Subcutaneous abdominal adipose tissue (tissue), 5 donors: Measurements from ENCODE around the gene VTI1A.
A peak's percentile ranks its signal among the peaks of the same experiment; 100 is the strongest.

Experiments used
- H3K27ac ChIP-seq: one replicate; pipeline ENCODE4 v1.7.0; 2013; ENCODE audit warnings: low read depth, mild to moderate bottlenecking, inconsistent platforms, low read length, moderate library complexity
- H3K27me3 ChIP-seq, 5 donors: one replicate each; pipeline ENCODE4 v1.7.0; 2013; ENCODE audit warnings: low read length in 5 of 5, inconsistent platforms in 1 of 5; ENCODE audit not compliant: control insufficient read depth in 5 of 5, insufficient read depth in 4 of 5
- H3K36me3 ChIP-seq, 5 donors: one replicate each; pipeline ENCODE4 v1.7.0; 2013; ENCODE audit warnings: low read length in 5 of 5; ENCODE audit not compliant: control insufficient read depth in 5 of 5, insufficient read depth in 5 of 5
- H3K4me1 ChIP-seq, 5 donors: one replicate each; pipeline ENCODE4 v1.7.0; 2013; ENCODE audit warnings: low read length in 5 of 5, mild to moderate bottlenecking in 3 of 5, moderate library complexity in 1 of 5; ENCODE audit not compliant: control insufficient read depth in 5 of 5, insufficient read depth in 5 of 5
- H3K4me3 ChIP-seq, 5 donors: one replicate each; pipeline ENCODE4 v1.7.0; 2013; ENCODE audit warnings: low read length in 5 of 5, low read depth in 1 of 5
- H3K9ac ChIP-seq, 5 donors: one replicate each; pipeline ENCODE4 v1.7.0; 2013; ENCODE audit warnings: low read length in 5 of 5, mild to moderate bottlenecking in 4 of 5, moderate library complexity in 3 of 5
- H3K9me3 ChIP-seq, 5 donors: one replicate each; pipeline ENCODE4 v1.7.0; 2013; ENCODE audit warnings: low read length in 5 of 5; ENCODE audit not compliant: control insufficient read depth in 5 of 5
- donor health status: healthy.
- donor health status: healthy.
- donor health status: healthy.
- donor health status: healthy.
- donor health status: healthy.

Gene VTI1A

DNA sequence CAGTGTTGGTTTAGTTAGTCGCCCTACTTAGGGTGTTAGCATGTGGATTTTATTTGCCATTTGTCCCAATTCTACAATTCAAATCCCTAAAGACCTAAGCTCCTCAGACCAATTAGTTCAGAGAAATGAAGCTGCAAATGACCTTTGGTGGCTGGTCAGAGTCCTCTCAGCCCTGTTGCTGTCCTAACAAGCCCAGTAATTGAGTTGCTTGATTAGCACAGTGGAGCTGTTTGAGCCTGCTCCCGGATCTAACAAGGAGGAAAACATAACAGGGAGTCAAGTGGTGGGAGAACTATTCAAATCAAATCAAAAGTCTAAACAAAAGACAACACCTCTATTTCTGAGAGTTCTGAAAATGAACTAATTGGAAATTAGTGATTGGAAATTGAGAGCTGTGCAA, 22.4 kb upstream of the VTI1A start:
- Histone ChIP-seq H3K9me3 (no peaks in the 10 kb centered on the region), H3K9ac (no peak overlapping the region), H3K36me3 (peaks cover 22 to 68% (median 53%) of the 10 kb centered on the region in 5 donors), H3K4me1 (no peaks in the 10 kb centered on the region), H3K27ac (no peak overlapping the region), H3K4me3 (no peak overlapping the region), H3K27me3 (no peaks in the 10 kb centered on the region)

DNA sequence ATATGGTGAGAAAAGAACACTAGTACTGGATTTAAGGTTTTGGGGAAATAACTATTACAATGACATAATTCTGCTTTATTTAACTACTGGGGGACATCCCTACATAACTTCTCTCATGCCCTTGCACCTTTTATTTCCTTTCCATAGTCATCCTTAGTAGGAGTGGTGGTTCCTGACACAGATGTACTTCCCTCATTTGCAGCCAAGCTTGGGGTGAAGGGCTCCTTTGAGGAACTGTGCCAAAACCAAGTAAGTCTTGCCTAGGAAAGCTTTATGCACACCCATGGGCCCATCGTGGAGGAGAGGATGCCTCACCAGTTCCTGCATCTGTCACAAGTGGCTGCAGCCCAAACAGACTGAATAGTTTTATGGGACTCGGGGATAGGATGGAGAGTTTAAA, 20.9 kb upstream of the VTI1A start:
- H3K9ac ChIP-seq: no peak overlapping the region
- H3K9me3 ChIP-seq: no peaks in the 10 kb centered on the region
- H3K27me3 ChIP-seq: no peaks in the 10 kb centered on the region
- H3K4me3 ChIP-seq: no peak overlapping the region
- H3K36me3 ChIP-seq: peaks cover 31 to 81% (median 62%) of the 10 kb centered on the region in 5 donors
- H3K4me1 ChIP-seq: no peaks in the 10 kb centered on the region
- H3K27ac ChIP-seq: no peak overlapping the region

- Histone ChIP-seq H3K9ac (no peak overlapping the region), H3K4me3 (no peak overlapping the region), H3K27ac (no peak overlapping the region), H3K9me3 (no peaks in the 10 kb centered on the region), H3K4me1 (no peaks in the 10 kb centered on the region), H3K36me3 (peaks cover 35 to 87% (median 58%) of the 10 kb centered on the region in 5 donors), H3K27me3 (no peaks in the 10 kb centered on the region)
Measured at GRCh38 chr10:112429147-112429546, 17.9 kb upstream of the VTI1A start.

GRCh38 chr10:112429654-112430230, 17.3 kb upstream of the VTI1A start:
- Histone ChIP-seq H3K4me1 (no peaks in the 10 kb centered on the region), H3K27ac (no peak overlapping the region), H3K36me3 (peaks cover 33 to 87% (median 64%) of the 10 kb centered on the region in 5 donors), H3K27me3 (no peaks in the 10 kb centered on the region), H3K9me3 (no peaks in the 10 kb centered on the region), H3K4me3 (no peak overlapping the region), H3K9ac (no peak overlapping the region)

DNA sequence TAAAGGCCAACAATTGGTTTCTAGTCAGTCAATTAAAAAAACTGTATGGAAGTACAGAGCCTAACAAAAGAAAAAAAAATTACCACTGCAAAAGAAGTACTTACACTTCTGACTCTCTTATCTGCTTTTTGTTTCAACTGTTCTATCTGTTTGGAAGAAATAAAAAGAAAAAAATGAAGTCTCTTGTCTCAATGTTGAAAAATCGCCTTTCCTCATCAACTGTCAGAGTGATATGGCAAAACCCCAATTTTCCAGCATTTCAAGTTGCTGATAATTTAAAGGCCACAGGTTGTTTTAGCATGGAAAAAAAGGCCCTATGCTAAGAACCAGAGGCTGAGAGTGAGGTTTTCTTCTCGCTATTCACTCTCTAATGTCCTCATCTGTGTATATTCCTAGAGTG, 13.9 kb upstream of the VTI1A start:
- Histone ChIP-seq H3K9ac (no peak overlapping the region), H3K27me3 (no peaks in the 10 kb centered on the region), H3K27ac (no peak overlapping the region), H3K36me3 (peaks cover 49 to 77% (median 68%) of the 10 kb centered on the region in 5 donors), H3K4me3 (no peak overlapping the region), H3K4me1 (no peaks in the 10 kb centered on the region), H3K9me3 (no peaks in the 10 kb centered on the region)

- Histone ChIP-seq H3K4me1 (no peaks in the 10 kb centered on the region), H3K36me3 (peaks cover 47 to 78% (median 71%) of the 10 kb centered on the region in 5 donors), H3K9me3 (no peaks in the 10 kb centered on the region), H3K27me3 (no peaks in the 10 kb centered on the region), H3K9ac (no peak overlapping the region), H3K4me3 (no peak overlapping the region), H3K27ac (no peak overlapping the region)
Measured at GRCh38 chr10:112434988-112435619, 11.9 kb upstream of the VTI1A start.

GRCh38 chr10:112438356-112438755, 8.7 kb upstream of the VTI1A start:
- no peak overlapping the region for H3K4me3 ChIP-seq
- peaks cover 44 to 74% (median 67%) of the 10 kb centered on the region in 5 donors for H3K36me3 ChIP-seq

GRCh38 chr10:112441520-112441919, 5.5 kb upstream of the VTI1A start:
- Histone ChIP-seq H3K27ac (no peak overlapping the region), H3K36me3 (peaks cover 35 to 67% (median 57%) of the 10 kb centered on the region in 5 donors), H3K9ac (no peak overlapping the region)

More at GRCh38 chr10:112438356-112438755, 8.7 kb upstream of the VTI1A start:
- no peaks in the 10 kb centered on the region for H3K27me3 ChIP-seq
- no peak overlapping the region for H3K9ac ChIP-seq
- no peaks in the 10 kb centered on the region for H3K9me3 ChIP-seq
- no peaks in the 10 kb centered on the region for H3K4me1 ChIP-seq
- H3K27ac ChIP-seq: no peak overlapping the region

GRCh38 chr10:112442063-112442462, 5.0 kb upstream of the VTI1A start:
- Histone ChIP-seq H3K27ac (no peak overlapping the region), H3K9me3 (no peaks in the 10 kb centered on the region), H3K4me3 (no peak overlapping the region), H3K27me3 (no peaks in the 10 kb centered on the region), H3K9ac (no peak overlapping the region), H3K36me3 (peaks cover 30 to 62% (median 52%) of the 10 kb centered on the region in 5 donors), H3K4me1 (peaks cover 3 to 14% (median 13%) of the 10 kb centered on the region in 5 donors)

More at GRCh38 chr10:112441520-112441919, 5.5 kb upstream of the VTI1A start:
- Histone ChIP-seq H3K4me1 (peaks cover 3 to 13% (median 12%) of the 10 kb centered on the region in 5 donors), H3K9me3 (no peaks in the 10 kb centered on the region), H3K27me3 (no peaks in the 10 kb centered on the region), H3K4me3 (no peak overlapping the region)

DNA sequence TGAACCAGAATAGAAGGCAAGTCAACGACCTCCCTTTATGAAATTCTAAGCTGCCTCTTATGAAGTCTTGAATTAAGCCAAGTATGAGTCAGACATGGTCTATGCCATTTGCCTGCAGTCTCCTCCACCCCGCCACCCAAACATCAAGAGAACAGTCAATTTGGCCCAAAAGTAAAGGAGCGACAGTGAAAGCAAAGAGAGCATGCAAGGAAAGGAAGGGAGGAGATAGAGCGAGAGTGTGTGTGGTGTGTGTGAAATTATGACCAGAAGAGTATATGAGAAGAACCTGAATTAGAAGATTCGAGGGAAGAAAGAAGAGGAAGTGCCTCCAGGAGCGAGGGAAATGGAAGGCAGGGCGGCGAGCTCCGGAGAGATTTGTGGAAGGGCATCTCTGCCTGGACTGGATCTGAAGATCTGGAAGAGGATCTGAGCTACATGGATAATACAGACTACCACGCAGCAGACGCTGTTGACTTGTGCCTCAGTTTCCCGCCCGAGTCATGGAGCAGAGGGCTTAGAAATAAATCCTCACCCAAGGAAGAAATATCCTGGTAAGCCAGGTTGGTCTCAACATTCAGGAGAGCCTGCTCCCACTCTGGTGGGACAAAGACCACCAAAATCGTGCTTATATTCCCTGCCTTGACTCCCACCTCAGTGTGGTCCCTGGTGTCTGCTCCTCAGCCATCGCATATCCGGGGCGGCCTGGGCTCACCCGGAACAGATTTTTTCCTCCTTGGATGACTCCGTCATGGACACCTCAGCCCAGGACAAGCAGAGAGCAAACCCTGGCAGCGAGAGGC, 760 bp upstream of the VTI1A start:
- Histone ChIP-seq H3K4me3 (peak overlapping the region; percentile 94 to 100 (median 97)), H3K27ac (peak overlapping the region; percentile 95), H3K27me3 (no peaks in the 10 kb centered on the region), H3K9me3 (no peaks in the 10 kb centered on the region), H3K9ac (peak overlapping the region; percentile 90 to 100 (median 99)), H3K36me3 (peaks cover 14 to 32% (median 27%) of the 10 kb centered on the region in 5 donors), H3K4me1 (peaks cover 3 to 29% (median 25%) of the 10 kb centered on the region in 5 donors)
